ENCODE results near the gene TEKT1. TPM values are rescaled to one million over a fixed set of nuclear protein-coding genes. Genes with fewer than 3 reads are reported as not detected.
"Not testable (repeated sequence)": the region's sequence is repeated elsewhere in the genome, so short reads cannot be mapped to it uniquely, and the experiment has no call there.

TEKT1 gene
- total RNA-seq, 2 donors from 2014 or later, result not detected

DNA sequence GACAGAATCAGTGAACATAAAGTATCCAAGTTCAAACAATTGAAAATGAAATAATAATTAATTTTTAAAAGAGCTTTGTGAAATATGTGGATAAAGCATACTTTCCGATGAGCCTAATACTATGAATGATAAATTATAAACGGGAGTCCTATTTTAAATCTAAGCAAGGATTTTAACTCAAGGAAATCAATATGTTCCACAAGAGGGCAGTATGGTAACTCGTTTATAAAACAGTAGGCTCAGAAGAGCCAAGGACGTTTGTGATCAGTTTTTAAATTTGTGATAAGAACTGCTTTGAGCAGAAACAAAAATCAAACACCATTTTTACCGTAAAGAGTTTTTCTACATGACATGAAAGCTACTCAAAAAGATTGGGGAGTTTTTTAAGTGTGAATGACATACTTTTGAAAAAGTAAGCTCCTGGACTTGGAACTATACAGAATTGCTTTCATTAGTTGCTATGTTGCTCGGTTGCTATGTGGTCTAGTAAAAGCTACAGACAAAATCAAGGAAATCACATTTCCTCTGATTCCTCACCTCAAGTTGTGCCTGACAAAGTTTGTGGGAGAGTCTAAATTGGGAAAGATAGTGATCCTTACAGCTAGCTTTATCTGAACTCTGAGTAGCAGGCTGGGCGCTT lies 11.8 kb upstream of the TEKT1 start:
- Histone ChIP-seq H3K4me1 (no peaks in the 10 kb centered on the region), H3K4me3 (no peak overlapping the region), H3K9me3 (no peaks in the 10 kb centered on the region), H3K36me3 (replicated peaks in 1 of 2; ENCODE audit: insufficient read depth in 1 of 2, low read depth in 2 of 2) (no peaks in the 10 kb centered on the region), H3K27me3 (no peaks in the 10 kb centered on the region), H3K27ac (no peak overlapping the region)
- 15 to 18% methylated on average over 7 of the region's 7 CpGs for WGBS, 2 donors
- DNase-seq (no peak), ATAC-seq (peak; percentile 56)
- TF ChIP-seq, protein P1, sequence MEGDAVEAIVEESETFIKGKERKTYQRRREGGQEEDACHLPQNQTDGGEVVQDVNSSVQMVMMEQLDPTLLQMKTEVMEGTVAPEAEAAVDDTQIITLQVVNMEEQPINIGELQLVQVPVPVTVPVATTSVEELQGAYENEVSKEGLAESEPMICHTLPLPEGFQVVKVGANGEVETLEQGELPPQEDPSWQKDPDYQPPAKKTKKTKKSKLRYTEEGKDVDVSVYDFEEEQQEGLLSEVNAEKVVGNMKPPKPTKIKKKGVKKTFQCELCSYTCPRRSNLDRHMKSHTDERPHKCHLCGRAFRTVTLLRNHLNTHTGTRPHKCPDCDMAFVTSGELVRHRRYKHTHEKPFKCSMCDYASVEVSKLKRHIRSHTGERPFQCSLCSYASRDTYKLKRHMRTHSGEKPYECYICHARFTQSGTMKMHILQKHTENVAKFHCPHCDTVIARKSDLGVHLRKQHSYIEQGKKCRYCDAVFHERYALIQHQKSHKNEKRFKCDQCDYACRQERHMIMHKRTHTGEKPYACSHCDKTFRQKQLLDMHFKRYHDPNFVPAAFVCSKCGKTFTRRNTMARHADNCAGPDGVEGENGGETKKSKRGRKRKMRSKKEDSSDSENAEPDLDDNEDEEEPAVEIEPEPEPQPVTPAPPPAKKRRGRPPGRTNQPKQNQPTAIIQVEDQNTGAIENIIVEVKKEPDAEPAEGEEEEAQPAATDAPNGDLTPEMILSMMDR (IDR thresholded peaks at IDR 0.05), result peak in 6 of 7 experiments; percentile 50 to 57 (median 54)
- TF ChIP-seq POLR2A (IDR thresholded peaks at IDR 0.05), result no peak
- intact Hi-C loops (cut with DNase I), result loop anchor here (10.0 kb wide), 1 partner anchor 181 kb away; the partner anchor contains the start of gene BCL6B

- not testable (repeated sequence) for ATAC-seq; H3K27me3 ChIP-seq; H3K4me3 ChIP-seq; H3K9me3 ChIP-seq; H3K36me3 ChIP-seq (replicated peaks in 1 of 2; ENCODE audit: insufficient read depth in 1 of 2, low read depth in 2 of 2); H3K4me1 ChIP-seq; H3K27ac ChIP-seq; DNase-seq
- WGBS, 2 donors, result 35 to 37% methylated on average over 8 to 12 of the region's 14 CpGs
- intact Hi-C loops (cut with DNase I), result loop anchor here (10.0 kb wide), 1 partner anchor 183 kb away; the partner anchor contains the start of gene BCL6B
Measured at GRCh38 chr17:6841769-6842168, 10.2 kb upstream of the TEKT1 start.

GRCh38 chr17:6830383-6830986 lies 1.0 kb downstream of the TEKT1 start:
- DNase-seq (no peak), ATAC-seq (no peak)
- intact Hi-C loops (cut with DNase I), result loop anchor here (10.0 kb wide), 1 partner anchor 166 kb away; no protein-coding TSS in a partner anchor
- Histone ChIP-seq H3K36me3 (replicated peaks in 1 of 2; ENCODE audit: insufficient read depth in 1 of 2, low read depth in 2 of 2) (no peaks in the 10 kb centered on the region), H3K4me1 (peaks cover 9% of the 10 kb centered on the region), H3K27ac (no peak overlapping the region), H3K9me3 (no peaks in the 10 kb centered on the region), H3K4me3 (no peak overlapping the region), H3K27me3 (peaks cover 0 to 14% of the 10 kb centered on the region in 2 donors)
- TF ChIP-seq POLR2A (IDR thresholded peaks at IDR 0.05), result no peak
- TF ChIP-seq, protein P1 (IDR thresholded peaks at IDR 0.05), result no peak
- 52 to 58% methylated on average over 7 of the region's 7 CpGs for WGBS, 2 donors

DNA sequence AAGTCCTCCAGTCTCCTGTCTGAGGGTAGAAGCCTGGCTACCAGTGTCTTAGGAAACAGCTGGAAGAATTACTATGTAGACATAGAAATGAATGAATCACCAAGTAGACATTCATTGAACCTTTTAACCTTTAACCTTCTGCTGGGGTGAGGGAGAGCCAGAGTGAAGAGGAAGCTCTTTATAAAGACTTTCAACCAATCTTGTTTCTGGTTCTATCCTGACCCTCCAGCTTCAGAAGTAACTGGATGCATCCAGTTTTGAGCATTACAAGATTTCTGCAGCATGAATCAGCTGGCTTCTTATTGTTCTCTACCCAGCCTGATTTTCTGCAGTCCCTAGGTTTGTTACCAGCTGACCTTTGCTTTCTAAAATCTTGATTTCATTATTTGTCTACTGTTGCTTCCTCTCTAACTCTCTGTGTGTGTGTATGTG lies 8.5 kb downstream of the TEKT1 start:
- Histone ChIP-seq H3K27me3 (no peaks in the 10 kb centered on the region), H3K4me1 (no peaks in the 10 kb centered on the region), H3K4me3 (no peak overlapping the region), H3K9me3 (no peaks in the 10 kb centered on the region), H3K27ac (no peak overlapping the region), H3K36me3 (replicated peaks in 1 of 2; ENCODE audit: insufficient read depth in 1 of 2, low read depth in 2 of 2) (no peaks in the 10 kb centered on the region)
- DNase-seq (no peak), ATAC-seq (no peak)
- no peak for TF ChIP-seq POLR2A (IDR thresholded peaks at IDR 0.05)
- TF ChIP-seq, protein P1 (IDR thresholded peaks at IDR 0.05), result no peak
- intact Hi-C loops (cut with DNase I), result no loop called here

- Histone ChIP-seq H3K4me1 (no peaks in the 10 kb centered on the region), H3K4me3 (no peak overlapping the region), H3K36me3 (replicated peaks in 1 of 2; ENCODE audit: insufficient read depth in 1 of 2, low read depth in 2 of 2) (no peaks in the 10 kb centered on the region), H3K27ac (no peak overlapping the region), H3K9me3 (no peaks in the 10 kb centered on the region), H3K27me3 (no peaks in the 10 kb centered on the region)
- 75 to 100% methylated on average over 3 of the region's 3 CpGs for WGBS, 2 donors
- intact Hi-C loops (cut with DNase I), result no loop called here
- DNase-seq (no peak), ATAC-seq (no peak)
- TF ChIP-seq POLR2A (IDR thresholded peaks at IDR 0.05), result no peak
- TF ChIP-seq, protein P1 (IDR thresholded peaks at IDR 0.05), result no peak
Measured at GRCh38 chr17:6818938-6819337, 12.6 kb downstream of the TEKT1 start.

GRCh38 chr17:6816368-6816767 lies 15.2 kb downstream of the TEKT1 start:
- DNase-seq; intact Hi-C loops (cut with DNase I); H3K4me1 ChIP-seq; H3K27me3 ChIP-seq; ATAC-seq; H3K27ac ChIP-seq; H3K36me3 ChIP-seq (replicated peaks in 1 of 2; ENCODE audit: insufficient read depth in 1 of 2, low read depth in 2 of 2); H3K4me3 ChIP-seq; H3K9me3 ChIP-seq: not testable (repeated sequence)
- WGBS, 2 donors, result 58 to 72% methylated on average over 3 of the region's 3 CpGs
